Tibial artery (tissue), 4 donors: ENCODE data around the gene PRDM1.

Source experiments
- DNase-seq, 2 donors: peaks; one replicate each; pipeline ENCODE4 v3.0.0-alpha.2; 2019
- H3K27ac ChIP-seq, 2 donors: fragments of 200-600 bp; sonication (generic) in 1 of 2; 1 replicate in 1 of 2; 2 replicates in 1 of 2; pipeline ENCODE4 v1.5.1; 2018 to 2019; ENCODE audit warnings: mild to moderate bottlenecking in 1 of 2
- H3K27me3 ChIP-seq, 2 donors: fragments of 200-600 bp; sonication (generic) in 1 of 2; one replicate each; pipeline versions ENCODE4 v1.5.1 to v1.6.0; 2016 to 2019
- H3K36me3 ChIP-seq, 3 donors: fragments of 200-600 bp; sonication (generic) in 2 of 3; one replicate each; pipeline ENCODE4 v1.5.1; 2016 to 2019; ENCODE audit warnings: mild to moderate bottlenecking in 2 of 3
- H3K4me1 ChIP-seq, 4 donors: fragments of 200-600 bp; sonication (generic) in 2 of 4; 1 replicate in 3 of 4; 2 replicates in 1 of 4; pipeline ENCODE4 v1.5.1; 2016 to 2019
- H3K4me3 ChIP-seq, 2 donors: fragments of 200-600 bp; sonication (generic) in 1 of 2; 1 replicate in 1 of 2; 2 replicates in 1 of 2; pipeline ENCODE4 v1.5.1; 2018 to 2019; ENCODE audit warnings: mild to moderate bottlenecking in 2 of 2
- H3K9me3 ChIP-seq, 3 donors: fragments of 200-600 bp; sonication (generic) in 1 of 3; one replicate each; pipeline ENCODE4 v1.5.1; 2016 to 2019
- CTCF ChIP-seq, 2 experiments: fragments of 200-600 bp in 1 of 2; fragments of 450-650 bp in 1 of 2; IDR thresholded peaks; one replicate each; pipeline ENCODE4 v1.5.1; 2017 to 2019; ENCODE audit warnings: antibody characterized with exemption in 2 of 2, mild to moderate bottlenecking in 1 of 2, moderate library complexity in 1 of 2
- intact Hi-C: fragments of 100-400 bp; cut with DNase I; formaldehyde crosslinking; loops from one replicate; pipeline ENCODE4 v1.15.0; 2023; ENCODE audit warnings: low total_unique reads

PRDM1 gene

DNA sequence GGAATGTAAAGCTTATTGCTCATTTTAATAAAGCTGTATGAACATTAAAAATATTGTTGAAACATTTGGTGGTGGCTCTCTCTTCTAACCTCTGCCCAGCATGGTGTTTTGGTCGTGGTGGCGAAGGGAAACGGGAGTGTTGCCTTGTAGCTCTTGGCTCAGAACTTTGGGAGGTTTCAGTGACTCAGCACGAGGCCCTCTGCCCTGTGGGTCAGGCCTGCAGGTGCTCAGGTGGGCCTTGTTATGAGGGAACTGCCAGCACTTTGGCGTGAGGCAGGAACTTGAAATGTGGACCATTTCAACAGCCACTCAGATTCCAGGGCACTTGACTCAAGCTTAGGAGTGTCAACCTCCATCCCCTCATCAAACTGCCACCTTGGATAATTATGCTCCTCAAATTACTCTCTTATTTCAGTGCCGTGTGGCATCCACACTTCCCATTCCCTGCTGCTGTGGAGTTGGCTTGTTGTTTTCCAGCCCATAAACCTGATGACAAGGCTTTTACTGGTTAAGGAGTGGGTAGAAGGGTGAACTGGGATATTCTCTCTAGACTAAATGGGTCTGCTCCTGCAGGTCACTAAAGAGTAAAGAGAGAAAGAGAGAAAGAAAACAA lies 36.3 kb downstream of the PRDM1 start:
- Histone ChIP-seq H3K27me3 (no peaks in the 10 kb centered on the region), H3K4me3 (no peak overlapping the region), H3K36me3 (no peaks in the 10 kb centered on the region), H3K4me1 (no peaks in the 10 kb centered on the region), H3K27ac (no peak overlapping the region), H3K9me3 (no peaks in the 10 kb centered on the region)
- TF ChIP-seq CTCF (IDR thresholded peaks at IDR 0.05) = no peak
- intact Hi-C loops = no loop called here
- DNase-seq = no peak

DNA sequence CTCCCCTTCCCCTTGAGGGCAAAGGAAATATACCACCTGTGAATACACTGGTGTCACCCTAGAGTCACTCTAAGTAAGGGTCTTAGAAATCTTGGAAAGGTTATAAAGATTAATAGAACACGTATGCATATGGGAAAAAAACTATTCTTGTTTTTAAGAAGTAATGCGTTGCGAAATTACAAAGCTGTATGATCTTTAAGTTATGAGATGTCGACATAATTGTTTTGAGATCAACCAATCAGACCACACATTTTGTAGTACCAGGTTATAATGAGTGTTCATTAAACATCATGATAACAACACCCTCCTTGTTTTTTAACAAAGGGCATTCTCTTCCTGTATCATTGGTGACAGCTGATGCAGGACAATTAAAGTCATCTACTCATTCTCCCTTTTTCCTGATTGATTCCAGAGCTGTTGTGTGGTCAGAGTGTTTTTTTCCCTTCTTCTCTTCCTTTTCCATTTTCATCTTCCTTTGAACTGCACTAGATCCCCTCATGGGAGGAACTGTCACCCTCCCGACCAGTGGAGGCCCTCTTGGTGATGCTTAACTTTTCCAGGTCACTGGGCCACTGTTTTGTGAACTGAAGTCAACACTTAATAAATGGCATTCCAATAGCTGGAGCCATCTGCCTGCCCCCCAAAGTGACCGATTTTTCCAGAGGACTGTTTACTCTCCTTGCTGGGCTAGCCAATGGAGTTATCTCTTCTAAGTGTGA lies 37.0 kb downstream of the PRDM1 start:
- Histone ChIP-seq H3K4me1 (no peaks in the 10 kb centered on the region), H3K9me3 (no peaks in the 10 kb centered on the region), H3K27ac (no peak overlapping the region), H3K36me3 (no peaks in the 10 kb centered on the region), H3K27me3 (no peaks in the 10 kb centered on the region), H3K4me3 (no peak overlapping the region)
- TF ChIP-seq CTCF (IDR thresholded peaks at IDR 0.05) = no peak
- intact Hi-C loops = no loop called here
- no peak for DNase-seq

GRCh38 chr6:106124015-106124414 lies 37.9 kb downstream of the PRDM1 start:
- H3K9me3 ChIP-seq = no peaks in the 10 kb centered on the region
- H3K27me3 ChIP-seq = no peaks in the 10 kb centered on the region
- no peaks in the 10 kb centered on the region for H3K4me1 ChIP-seq
- H3K4me3 ChIP-seq = no peak overlapping the region
- intact Hi-C loops = no loop called here
- no peak for TF ChIP-seq CTCF (IDR thresholded peaks at IDR 0.05)
- no peak for DNase-seq
- H3K27ac ChIP-seq = no peak overlapping the region
- no peaks in the 10 kb centered on the region for H3K36me3 ChIP-seq

GRCh38 chr6:106124437-106125430 lies 38.6 kb downstream of the PRDM1 start:
- no peak for TF ChIP-seq CTCF (IDR thresholded peaks at IDR 0.05)
- no peak for DNase-seq
- intact Hi-C loops = no loop called here

GRCh38 chr6:106125925-106126435 lies 39.8 kb downstream of the PRDM1 start:
- H3K36me3 ChIP-seq = no peaks in the 10 kb centered on the region
- no peak overlapping the region for H3K27ac ChIP-seq
- TF ChIP-seq CTCF (IDR thresholded peaks at IDR 0.05) = no peak
- no peaks in the 10 kb centered on the region for H3K27me3 ChIP-seq
- intact Hi-C loops = no loop called here
- no peak for DNase-seq
- no peaks in the 10 kb centered on the region for H3K4me1 ChIP-seq
- H3K9me3 ChIP-seq = no peaks in the 10 kb centered on the region
- H3K4me3 ChIP-seq = no peak overlapping the region

More at GRCh38 chr6:106124437-106125430, 38.6 kb downstream of the PRDM1 start:
- H3K4me3 ChIP-seq = no peak overlapping the region
- H3K9me3 ChIP-seq = no peaks in the 10 kb centered on the region
- no peaks in the 10 kb centered on the region for H3K36me3 ChIP-seq
- no peak overlapping the region for H3K27ac ChIP-seq
- H3K27me3 ChIP-seq = no peaks in the 10 kb centered on the region
- H3K4me1 ChIP-seq = no peaks in the 10 kb centered on the region
